Progenitor cell of endocrine pancreas (in vitro differentiated cells): ENCODE measurements around the gene NUDT4. TPM values are rescaled to one million over a fixed set of nuclear protein-coding genes. Genes with fewer than 3 reads are reported as not detected.
A peak's percentile ranks its signal among the peaks of the same experiment; 100 is the strongest.

Source experiments
- DNase-seq: peaks from one replicate; pipeline ENCODE4 v3.0.0; 2021; ENCODE audit warnings: low spot score; ENCODE audit not compliant: unreplicated experiment
- H3K27ac Mint-ChIP-seq: 2 replicates; pipeline ENCODE4 v1.8.0; 2021; ENCODE audit warnings: mild to moderate bottlenecking, moderate library complexity, mixed read lengths
- H3K27me3 Mint-ChIP-seq: 2 replicates; pipeline ENCODE4 v1.8.0; 2021; ENCODE audit warnings: mixed read lengths
- H3K36me3 Mint-ChIP-seq: 2 replicates; pipeline ENCODE4 v1.8.0; 2022; ENCODE audit warnings: mixed read lengths; ENCODE audit not compliant: insufficient read depth
- H3K4me1 Mint-ChIP-seq: 2 replicates; pipeline ENCODE4 v1.8.0; 2021; ENCODE audit warnings: low read depth, mixed read lengths
- H3K4me3 Mint-ChIP-seq: 2 replicates; pipeline ENCODE4 v1.8.0; 2021; ENCODE audit warnings: low read depth, mild to moderate bottlenecking, moderate library complexity, mixed read lengths
- H3K9me3 Mint-ChIP-seq: 2 replicates; pipeline ENCODE4 v1.8.0; 2021; ENCODE audit warnings: low read depth, mixed read lengths
- total RNA-seq: library from RNA; stranded (reverse); gene quantifications from 2 replicates; pipeline ENCODE4 v1.2.1, GENCODE V29; 2021
- TF ChIP-seq, protein P1 (sequence below): fragments of 200-600 bp; sonication (generic); IDR thresholded peaks from one replicate; pipeline ENCODE4 v1.5.0; 2021; ENCODE audit warnings: antibody characterized with exemption, mild to moderate bottlenecking; ENCODE audit not compliant: unreplicated experiment

NUDT4 gene
- total RNA-seq, 1 donor from 2014 or later, result 66.3 TPM

DNA sequence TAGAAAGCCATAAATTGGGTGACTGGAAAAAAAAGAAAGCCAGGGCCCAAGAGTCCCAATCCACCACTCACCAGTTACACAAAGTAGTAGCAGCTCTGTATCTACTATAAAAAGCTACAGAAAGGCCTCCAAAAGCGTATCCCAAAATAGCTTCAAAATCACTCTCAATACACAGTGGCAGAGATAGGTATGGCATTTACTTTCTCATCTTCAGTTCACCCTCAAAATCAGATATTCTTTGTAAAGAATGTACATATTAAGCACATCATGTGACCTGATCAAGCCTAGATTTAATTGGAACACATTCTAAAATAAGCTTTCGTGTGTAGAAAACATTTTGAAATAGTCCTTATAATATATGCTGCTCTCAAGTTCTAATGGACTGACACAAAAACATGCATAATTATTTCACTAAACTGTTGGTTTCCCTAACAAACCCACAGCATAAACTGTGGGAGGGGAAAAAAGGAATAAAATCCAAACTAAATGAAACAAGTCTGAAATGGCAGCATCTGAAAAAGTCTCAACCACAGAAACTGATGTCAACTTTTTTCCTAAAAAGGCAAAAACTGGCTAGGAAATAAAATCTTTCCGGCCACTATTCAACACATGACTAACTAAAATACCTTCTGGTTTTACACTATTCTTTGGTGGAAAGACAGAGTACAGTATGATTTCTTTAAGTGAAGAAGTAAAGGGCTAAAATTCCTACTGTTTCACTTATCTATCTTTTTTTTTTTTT lies 38.2 kb downstream of the NUDT4 start:
- Mint-ChIP-seq H3K4me3 (no peak overlapping the region), H3K27me3 (no peaks in the 10 kb centered on the region), H3K9me3 (peaks cover 3% of the 10 kb centered on the region), H3K36me3 (peaks cover 3% of the 10 kb centered on the region), H3K4me1 (peaks cover 32% of the 10 kb centered on the region), H3K27ac (no peak overlapping the region)
- TF ChIP-seq, protein P1, sequence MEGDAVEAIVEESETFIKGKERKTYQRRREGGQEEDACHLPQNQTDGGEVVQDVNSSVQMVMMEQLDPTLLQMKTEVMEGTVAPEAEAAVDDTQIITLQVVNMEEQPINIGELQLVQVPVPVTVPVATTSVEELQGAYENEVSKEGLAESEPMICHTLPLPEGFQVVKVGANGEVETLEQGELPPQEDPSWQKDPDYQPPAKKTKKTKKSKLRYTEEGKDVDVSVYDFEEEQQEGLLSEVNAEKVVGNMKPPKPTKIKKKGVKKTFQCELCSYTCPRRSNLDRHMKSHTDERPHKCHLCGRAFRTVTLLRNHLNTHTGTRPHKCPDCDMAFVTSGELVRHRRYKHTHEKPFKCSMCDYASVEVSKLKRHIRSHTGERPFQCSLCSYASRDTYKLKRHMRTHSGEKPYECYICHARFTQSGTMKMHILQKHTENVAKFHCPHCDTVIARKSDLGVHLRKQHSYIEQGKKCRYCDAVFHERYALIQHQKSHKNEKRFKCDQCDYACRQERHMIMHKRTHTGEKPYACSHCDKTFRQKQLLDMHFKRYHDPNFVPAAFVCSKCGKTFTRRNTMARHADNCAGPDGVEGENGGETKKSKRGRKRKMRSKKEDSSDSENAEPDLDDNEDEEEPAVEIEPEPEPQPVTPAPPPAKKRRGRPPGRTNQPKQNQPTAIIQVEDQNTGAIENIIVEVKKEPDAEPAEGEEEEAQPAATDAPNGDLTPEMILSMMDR, result no peak
- DNase-seq, result no peak

- DNase-seq, result no peak
- TF ChIP-seq, protein P1, result no peak
- H3K4me3 Mint-ChIP-seq, result no peak overlapping the region
- no peak overlapping the region for H3K27ac Mint-ChIP-seq
- peaks cover 3% of the 10 kb centered on the region for H3K9me3 Mint-ChIP-seq
- no peaks in the 10 kb centered on the region for H3K27me3 Mint-ChIP-seq
- H3K4me1 Mint-ChIP-seq, result peaks cover 29% of the 10 kb centered on the region
- no peaks in the 10 kb centered on the region for H3K36me3 Mint-ChIP-seq
Measured at GRCh38 chr12:93417967-93418480, 40.3 kb downstream of the NUDT4 start.

DNA sequence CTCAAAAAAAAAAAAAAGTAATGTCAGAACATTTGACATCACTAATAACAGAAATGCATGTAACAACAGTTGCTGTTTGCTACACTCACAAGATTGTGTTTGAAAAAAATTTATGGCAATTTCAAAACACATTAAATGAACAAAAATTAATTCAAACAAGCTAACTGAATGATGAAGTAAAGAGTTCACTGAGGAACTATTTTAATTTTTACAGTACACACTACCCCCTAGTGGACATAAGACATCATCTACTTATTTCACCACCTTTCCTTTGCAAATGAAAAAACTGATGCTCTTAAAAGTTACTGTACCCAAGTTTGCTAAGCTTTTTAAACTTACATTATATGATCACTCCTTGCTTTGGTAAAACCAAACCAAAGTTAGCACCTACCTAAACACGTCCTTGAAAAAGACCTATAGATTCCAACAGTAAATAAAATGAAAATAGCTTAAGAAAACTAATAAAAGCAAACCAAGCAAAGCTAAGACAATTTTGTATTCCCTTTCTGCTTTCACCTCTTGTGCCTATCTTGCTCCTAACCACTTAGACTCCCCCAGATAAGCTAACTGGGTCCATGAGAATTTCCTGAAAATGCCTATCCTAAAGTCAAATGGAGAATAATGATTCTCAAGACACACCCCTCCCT lies 41.8 kb downstream of the NUDT4 start:
- DNase-seq, result no peak
- Mint-ChIP-seq H3K9me3 (peaks cover under 1% of the 10 kb centered on the region), H3K4me1 (peaks cover 31% of the 10 kb centered on the region), H3K36me3 (no peaks in the 10 kb centered on the region), H3K27me3 (no peaks in the 10 kb centered on the region), H3K27ac (no peak overlapping the region), H3K4me3 (no peak overlapping the region)
- TF ChIP-seq, protein P1, result peak; percentile 74

GRCh38 chr12:93422050-93422449 lies 44.3 kb downstream of the NUDT4 start:
- Mint-ChIP-seq H3K4me1 (peaks cover 46% of the 10 kb centered on the region), H3K36me3 (no peaks in the 10 kb centered on the region), H3K27ac (no peak overlapping the region), H3K4me3 (no peak overlapping the region), H3K27me3 (no peaks in the 10 kb centered on the region), H3K9me3 (no peaks in the 10 kb centered on the region)
- TF ChIP-seq, protein P1, result no peak
- DNase-seq, result no peak

DNA sequence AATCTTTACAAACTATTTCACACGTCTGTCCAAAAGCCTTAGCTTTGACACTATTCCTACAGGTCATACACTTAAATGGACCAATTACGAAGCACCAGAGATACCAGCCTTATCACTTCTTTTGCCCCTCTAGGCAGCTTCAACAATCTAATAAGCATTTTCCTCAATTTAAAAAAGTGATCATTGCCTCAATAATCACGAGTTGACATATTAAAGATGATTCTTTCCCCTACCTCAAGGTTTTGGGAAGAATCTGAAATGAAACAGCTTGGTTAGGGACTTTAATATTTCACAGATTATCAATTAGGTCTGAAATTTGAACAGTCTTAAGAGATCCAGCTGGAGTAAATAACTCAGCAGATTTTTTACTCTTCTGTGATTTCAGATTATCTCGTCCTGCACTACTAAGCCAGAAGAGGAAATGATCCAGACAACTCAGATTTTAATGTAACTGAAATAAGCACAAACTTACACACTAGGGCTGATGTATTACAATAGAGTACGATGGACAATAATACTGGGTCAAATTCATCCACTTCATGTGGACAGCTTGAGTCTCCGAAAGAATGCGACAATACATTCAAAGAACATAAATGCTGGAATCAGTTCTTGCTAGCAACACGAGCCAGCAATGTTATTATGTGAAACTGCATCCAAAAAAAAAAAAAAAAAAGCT lies 48.1 kb downstream of the NUDT4 start:
- H3K27ac Mint-ChIP-seq, result no peak overlapping the region
- H3K36me3 Mint-ChIP-seq, result no peaks in the 10 kb centered on the region
- no peak overlapping the region for H3K4me3 Mint-ChIP-seq
- H3K27me3 Mint-ChIP-seq, result no peaks in the 10 kb centered on the region
- no peaks in the 10 kb centered on the region for H3K9me3 Mint-ChIP-seq
- TF ChIP-seq, protein P1, result no peak
- H3K4me1 Mint-ChIP-seq, result peaks cover 53% of the 10 kb centered on the region
- DNase-seq, result no peak
